Stimulated activated CD4-positive, alpha-beta T cell treated with anti-CD3 and anti-CD28 coated beads, Interleukin-15, amount 100 ng/mL, for 1 hour (primary cell): ENCODE measurements around the gene NFKBIA.
"Not testable (repeated sequence)": the region's sequence is repeated elsewhere in the genome, so short reads cannot be mapped to it uniquely, and the experiment has no call there.

Experiments used
- DNase-seq, 2 donors: peaks; one replicate each; pipeline ENCODE4 v3.0.0-alpha.2; 2020; ENCODE audit warnings: low read depth in 1 of 2, low spot score in 1 of 2

The NFKBIA gene

GRCh38 chr14:35409595-35409994, 5.0 kb upstream of the NFKBIA start:
- no peak for DNase-seq

- no peak for DNase-seq
Observed at GRCh38 chr14:35408026-35408425, 3.5 kb upstream of the NFKBIA start.

DNA sequence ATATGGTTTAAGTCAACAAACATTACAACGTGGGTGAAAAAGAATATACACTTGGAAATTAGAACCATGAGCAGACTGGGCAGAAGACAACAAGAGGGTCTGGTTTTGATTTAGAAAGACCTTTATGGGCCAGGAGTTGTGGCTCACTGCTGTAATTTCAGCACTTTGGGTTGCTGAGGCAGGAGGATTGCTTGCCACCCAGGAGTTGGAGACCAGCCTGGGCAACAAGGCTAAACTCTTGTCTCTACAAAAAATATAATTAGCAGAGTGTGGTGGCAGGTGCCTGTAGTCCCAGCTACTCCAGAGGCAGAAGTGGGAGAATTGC, 2.7 kb upstream of the NFKBIA start:
- DNase-seq: no peak

DNA sequence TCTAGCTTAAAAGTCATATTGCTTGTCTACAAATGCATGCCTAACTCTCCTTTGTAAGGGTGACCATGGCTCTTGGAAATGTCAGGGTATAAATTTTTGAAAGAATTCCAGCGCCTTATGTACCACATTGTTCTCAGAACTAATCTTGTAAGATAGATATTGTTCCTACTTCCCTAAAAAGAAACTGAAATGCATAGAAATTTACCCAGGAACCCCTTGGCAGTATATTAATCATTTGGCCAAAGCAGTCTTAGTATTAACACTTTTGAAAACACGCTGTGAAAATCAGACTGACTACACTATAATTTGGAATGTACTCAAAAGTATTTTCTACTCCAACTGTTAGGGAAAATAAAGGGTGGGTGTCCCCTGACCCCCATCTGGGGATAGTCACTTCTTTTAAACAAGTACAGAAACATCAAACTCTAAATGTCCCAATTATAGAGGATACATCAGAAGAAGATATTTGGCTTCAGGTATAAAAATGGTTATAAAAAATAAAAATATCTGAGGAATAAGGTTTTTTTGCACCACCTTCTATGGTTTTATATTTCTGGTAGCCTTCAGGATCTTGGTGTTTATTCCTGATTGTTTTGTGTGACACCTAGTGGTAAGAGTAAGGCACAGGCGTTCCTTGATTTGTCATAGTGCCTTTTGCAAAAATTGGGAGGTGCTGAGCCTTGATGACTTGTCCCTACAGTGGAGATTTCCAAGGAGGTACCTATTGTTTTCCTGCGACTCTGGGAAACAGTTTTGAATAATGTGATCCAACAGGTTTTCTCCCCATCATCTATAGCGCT, 2.2 kb upstream of the NFKBIA start:
- DNase-seq: no peak

DNA sequence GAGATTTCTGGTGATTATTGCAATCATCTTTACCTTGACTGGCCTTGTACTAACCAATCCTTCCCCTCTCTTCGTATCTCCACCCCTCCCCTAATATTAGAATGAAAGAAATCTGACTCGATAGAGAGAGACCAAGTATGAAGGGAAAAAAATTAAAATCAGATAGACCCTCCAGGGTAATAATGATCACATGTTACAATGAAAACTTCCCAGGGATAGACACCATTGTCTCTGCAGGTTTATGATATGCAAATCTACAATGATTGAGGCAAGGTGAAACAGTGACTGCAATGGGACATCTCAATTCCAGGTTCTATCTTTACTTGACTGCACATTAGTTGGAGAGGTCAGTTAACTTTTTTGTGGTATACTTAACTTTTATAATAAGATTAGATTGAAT, 1.5 kb upstream of the NFKBIA start:
- no peak for DNase-seq

DNA sequence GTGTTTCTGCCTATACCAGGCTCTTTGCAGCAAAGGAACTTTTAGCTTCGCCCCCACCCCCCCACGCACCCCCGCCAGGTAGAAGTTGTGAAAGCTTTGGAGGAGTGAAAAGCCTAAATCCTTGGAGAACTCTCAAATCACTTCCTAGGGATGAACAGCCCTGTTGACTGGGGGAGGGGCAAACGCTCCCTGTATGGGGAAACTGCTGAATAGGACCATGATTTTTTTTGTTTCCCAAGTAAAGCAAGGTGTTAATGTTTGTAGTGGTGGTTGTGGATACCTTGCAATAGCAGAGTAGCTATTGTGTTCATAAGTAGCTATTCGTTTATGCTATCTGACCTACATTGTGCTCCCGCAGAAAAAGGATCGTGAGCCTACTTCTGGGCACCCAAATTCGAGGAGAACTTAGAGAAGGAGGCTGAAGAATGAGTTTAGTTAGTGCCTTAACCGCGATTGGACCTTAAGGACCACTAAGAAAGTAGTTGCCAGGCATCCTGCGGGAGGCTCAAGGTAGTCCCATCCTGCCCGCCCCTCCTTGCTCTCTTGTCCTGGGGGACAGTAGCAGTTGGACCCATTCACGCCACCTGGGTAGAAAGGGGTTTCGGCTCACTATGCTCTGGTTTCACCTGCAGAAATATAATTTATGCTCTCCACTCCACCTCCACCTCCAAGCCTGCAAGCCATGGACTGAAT, 901 bp upstream of the NFKBIA start:
- DNase-seq: no peak

DNA sequence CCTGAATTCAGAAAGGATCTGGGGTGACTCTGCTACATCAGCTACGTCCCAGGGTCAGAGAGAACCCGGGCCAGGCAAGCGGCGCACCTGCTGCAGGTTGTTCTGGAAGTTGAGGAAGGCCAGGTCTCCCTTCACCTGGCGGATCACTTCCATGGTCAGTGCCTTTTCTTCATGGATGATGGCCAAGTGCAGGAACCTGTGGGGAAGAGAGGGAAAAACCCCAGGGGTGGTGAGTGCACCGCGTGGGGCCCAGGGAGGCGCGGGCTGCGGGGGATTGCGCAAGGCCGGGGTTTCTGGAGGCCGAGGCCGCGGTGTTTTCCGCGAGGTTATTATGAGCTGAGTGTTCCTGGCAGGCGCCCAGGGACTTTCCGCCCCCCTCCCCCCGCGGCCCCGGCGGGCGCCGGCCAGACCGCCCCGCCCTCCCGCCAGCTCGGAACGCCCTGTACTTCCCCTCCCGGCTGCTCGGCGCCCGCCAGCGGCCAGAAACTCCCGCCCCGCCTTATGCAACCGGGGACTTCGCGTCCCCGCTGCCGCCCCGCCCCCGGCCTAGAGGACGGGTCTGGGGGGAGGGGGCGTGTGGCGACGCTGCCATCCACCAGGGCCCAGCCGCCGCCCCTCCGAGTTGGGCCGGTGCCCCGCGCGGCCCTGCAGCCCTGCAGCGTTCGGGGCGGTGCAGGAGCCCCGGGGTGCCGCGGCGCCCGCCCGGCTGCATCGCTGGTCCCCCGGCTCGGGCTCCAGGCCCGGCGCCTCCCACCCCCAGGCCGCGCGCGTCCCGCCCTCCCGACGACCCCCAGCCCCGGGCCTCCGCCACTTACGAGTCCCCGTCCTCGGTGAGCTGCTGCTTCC, 723 bp downstream of the NFKBIA start:
- peak; percentile 96 to 97 for DNase-seq

GRCh38 chr14:35403114-35403602, 1.4 kb downstream of the NFKBIA start:
- peak; percentile 21 to 45 for DNase-seq

DNA sequence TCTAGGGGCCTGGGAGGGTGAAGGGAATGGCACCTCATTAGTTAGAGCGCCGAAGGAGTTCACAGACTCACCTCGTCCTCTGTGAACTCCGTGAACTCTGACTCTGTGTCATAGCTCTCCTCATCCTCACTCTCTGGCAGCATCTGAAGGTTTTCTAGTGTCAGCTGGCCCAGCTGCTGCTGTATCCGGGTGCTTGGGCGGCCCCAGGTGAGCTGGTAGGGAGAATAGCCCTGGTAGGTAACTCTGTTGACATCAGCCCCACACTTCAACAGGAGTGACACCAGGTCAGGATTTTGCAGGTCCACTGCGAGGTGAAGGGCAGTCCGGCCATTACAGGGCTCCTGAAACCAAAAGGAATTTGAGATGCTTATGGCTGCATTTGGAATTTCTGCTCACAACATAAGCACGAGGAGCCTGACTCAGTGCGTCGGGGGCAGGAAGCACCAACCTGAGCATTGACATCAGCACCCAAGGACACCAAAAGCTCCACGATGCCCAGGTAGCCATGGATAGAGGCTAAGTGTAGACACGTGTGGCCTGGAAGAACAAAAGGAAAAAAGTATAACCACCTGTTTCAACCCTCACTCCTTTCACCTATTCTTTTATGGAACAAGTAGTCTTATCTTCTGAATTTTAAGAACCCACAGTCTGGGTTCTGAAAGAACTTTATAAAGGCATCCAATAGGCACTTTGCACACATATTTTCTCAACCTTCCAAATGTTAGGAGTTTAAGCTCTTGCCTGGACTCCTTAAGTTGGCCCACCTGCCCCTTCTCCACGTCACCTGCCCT, 2.0 kb downstream of the NFKBIA start:
- peak; percentile 26 to 28 for DNase-seq

DNA sequence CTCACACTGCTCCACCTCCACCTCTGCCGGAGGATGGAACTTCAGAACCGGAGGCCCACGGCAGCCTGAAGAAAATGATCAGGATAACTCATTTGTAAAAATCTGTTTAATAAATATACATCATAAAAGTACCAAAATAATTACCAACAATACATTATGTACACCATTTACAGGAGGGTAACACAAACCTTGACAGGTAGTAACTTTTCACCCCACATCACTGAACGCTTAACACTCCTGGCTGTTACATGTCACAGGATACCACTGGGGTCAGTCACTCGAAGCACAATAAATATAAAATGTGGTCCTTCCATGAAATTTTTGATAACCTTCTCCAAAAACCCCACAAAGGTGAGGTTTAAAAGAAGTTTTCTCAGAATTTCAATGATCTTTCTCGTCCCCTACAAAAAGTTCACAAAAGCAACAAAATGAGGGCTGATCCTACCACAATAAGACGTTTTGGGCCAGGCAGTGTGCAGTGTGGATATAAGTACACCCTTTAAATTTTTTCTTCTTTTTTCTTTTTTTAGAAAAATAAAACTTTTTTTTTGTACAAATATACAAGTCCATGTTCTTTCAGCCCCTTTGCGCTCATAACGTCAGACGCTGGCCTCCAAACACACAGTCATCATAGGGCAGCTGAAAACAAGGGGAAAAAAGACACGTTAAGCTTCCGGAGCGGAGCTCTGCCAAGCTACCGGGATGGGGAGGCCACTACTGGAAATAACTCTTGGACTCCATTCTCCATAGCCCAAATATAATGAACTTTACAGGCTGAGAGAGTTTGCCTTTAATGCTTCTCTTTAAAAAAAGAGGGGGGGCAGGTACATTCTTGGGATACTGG, 2.9 kb downstream of the NFKBIA start:
- no peak for DNase-seq

GRCh38 chr14:35400648-35401421, 3.7 kb downstream of the NFKBIA start:
- peak in 1 of 2 donors; percentile 41 for DNase-seq

DNA sequence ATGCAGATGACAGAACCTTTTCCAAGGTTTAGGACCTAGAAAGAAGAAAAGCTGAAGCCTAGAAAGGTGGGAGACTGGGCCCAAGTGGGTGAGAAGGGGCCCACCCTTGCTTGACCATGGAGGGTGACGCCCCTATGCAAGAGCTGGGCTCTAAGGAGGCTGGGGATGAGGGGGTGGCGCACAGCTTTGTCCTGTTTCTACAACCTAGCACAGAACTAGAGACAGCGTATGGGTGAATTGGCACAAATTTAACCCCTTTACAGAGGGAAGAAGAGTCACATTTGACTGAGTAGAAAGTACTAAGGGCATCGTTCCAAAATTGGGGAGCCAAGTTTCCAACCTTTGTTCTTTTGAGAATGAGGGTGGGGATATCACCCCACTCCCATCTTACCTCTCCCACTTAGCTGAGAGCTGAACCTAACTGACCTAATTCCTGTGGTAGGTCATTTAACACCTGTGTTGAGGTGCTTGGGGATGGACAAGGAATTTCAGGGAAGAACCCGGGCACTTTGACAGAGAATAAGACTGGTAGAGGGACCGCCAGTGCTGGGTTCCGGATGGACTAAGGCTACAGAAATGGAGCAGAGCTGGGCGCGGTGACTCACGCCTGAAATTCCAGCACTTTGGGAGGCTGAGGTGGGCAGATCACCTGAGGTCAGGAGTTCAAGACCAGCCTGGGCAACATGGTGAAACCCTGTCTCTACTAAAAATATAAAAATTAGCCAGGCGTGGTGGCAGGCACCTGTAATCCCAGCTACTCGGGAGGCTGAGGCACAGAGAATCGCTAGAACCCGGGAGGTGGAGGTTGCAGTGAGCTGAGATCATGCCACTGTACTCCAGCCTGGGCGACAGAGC, 5.2 kb downstream of the NFKBIA start:
- DNase-seq: peak in 1 of 2 donors; percentile 30

- DNase-seq: no peak
Observed at GRCh38 chr14:35398071-35398584, 6.4 kb downstream of the NFKBIA start.

DNA sequence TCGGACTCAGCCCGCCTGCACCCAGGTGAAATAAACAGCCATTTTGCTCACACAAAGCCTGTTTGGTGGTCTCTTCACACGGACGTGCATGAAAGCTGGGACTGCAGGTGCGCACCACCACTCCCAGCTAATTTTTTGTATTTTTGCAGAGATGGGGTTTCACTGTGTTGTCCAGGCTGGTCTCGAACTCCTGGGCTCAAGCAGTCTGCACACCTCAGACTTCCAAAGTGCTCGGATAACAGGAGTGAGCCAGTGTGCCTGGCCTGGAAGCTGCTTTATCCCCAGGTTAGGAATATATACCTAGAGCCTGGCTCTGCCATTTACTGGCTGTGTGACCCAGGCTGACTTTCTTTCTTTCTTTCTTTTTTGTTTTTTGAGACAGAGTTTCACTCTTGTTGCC, 7.9 kb downstream of the NFKBIA start:
- DNase-seq: not testable (repeated sequence)

DNA sequence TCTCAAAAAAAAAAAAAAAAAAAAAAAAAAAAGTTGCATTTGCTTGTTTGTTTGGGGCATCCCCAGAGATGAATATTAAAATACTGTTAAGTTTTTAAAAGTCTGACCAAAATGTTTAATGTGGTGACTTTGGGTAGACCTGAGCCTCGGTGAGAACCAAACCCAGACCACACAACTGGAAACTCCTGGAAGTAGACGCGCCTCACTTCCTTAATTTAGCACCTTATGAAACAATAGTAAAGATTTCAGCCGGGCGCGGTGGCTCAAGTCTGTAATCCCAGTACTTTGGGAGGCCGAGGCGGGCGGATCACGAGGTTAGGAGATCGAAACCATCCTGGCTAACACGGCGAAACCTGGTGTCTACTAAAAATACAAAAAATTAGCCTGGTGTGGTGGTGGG, 9.3 kb downstream of the NFKBIA start:
- no peak for DNase-seq

DNA sequence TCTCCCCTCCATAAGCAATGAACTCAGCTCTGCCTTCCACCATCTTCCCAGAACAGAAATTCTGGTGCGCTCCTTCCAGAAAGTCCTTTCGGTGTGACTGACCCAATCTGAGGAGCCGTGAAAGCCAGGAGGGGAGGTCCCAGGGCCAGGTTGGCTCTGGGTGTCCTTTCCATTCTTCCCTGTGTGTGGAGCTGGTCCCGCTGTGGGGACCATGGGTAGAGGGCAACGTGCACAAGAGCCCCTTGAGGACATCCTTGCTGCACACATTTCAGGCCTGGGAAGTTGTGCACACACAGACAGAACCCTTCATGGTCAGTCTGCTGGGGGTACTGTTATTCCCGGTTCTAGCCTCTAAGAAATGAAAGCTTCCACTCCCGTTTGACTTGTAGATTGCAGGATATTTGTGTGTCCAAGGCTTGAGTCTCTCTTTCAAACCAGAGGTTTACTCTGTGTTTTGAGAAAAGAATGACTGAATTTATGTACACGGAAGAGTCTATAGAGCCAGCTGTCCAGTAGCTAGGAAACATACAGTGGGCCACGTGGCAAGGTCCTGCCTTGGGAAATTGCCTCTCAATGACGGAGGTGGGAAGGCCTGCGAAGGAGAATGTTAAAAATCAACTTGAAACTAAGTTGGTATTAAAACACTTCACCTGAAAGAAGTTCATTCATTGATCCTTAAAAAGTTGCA, 10.1 kb downstream of the NFKBIA start:
- DNase-seq: no peak

- no peak for DNase-seq
Observed at GRCh38 chr14:35393826-35394225, 10.7 kb downstream of the NFKBIA start.

- no peak for DNase-seq
Observed at GRCh38 chr14:35392103-35392502, 12.4 kb downstream of the NFKBIA start.
